Peyer's patch (tissue), 4 donors: Measurements from ENCODE around the gene MICAL3. TPM values are rescaled to one million over a fixed set of nuclear protein-coding genes. Genes with fewer than 3 reads are reported as not detected.

Experiments used
- DNase-seq, 3 donors: peaks; one replicate each; pipeline ENCODE4 v3.0.0-alpha.2; 2017 to 2019
- H3K27ac ChIP-seq, 4 donors: fragments of 200-600 bp; sonication (generic); one replicate each; pipeline ENCODE4 v1.5.1; 2016 to 2019
- H3K27me3 ChIP-seq, 2 donors: fragments of 200-600 bp; sonication (generic); one replicate each; pipeline ENCODE4 v1.5.1; 2019
- H3K36me3 ChIP-seq, 3 donors: fragments of 200-600 bp; sonication (generic); one replicate each; pipeline ENCODE4 v1.5.1; 2016 to 2019
- H3K4me1 ChIP-seq, 4 donors: fragments of 200-600 bp; sonication (generic); one replicate each; pipeline ENCODE4 v1.5.1; 2016 to 2019
- H3K4me3 ChIP-seq, 4 donors: fragments of 200-600 bp; sonication (generic); 1 replicate in 3 of 4; 2 replicates in 1 of 4; pipeline ENCODE4 v1.5.1; 2016 to 2019; ENCODE audit warnings: mild to moderate bottlenecking in 1 of 4
- H3K9me3 ChIP-seq, 4 donors: fragments of 200-600 bp; sonication (generic); one replicate each; pipeline ENCODE4 v1.5.1; 2016 to 2019; ENCODE audit warnings: mild to moderate bottlenecking in 1 of 4
- CTCF ChIP-seq, 6 experiments: fragments of 450-650 bp in 4 of 6; fragments of 200-600 bp in 2 of 6; sonication (generic) in 1 of 6; IDR thresholded peaks; one replicate each; pipeline ENCODE4 v1.5.1; 2017 to 2019; ENCODE audit warnings: antibody characterized with exemption in 6 of 6, mild to moderate bottlenecking in 3 of 6, moderate library complexity in 1 of 6
- POLR2A ChIP-seq, 2 donors: fragments of 450-650 bp; IDR thresholded peaks; one replicate each; pipeline ENCODE4 v1.5.1; 2017; ENCODE audit warnings: antibody characterized with exemption in 2 of 2, mild to moderate bottlenecking in 2 of 2, moderate library complexity in 2 of 2
- total RNA-seq, 4 donors: library from RNA; depleted of rRNA; stranded (reverse); fragments of >200 nt; gene quantifications; one replicate each; pipeline ENCODE4 v1.1.0, GENCODE V29; 2016

The MICAL3 gene
- total RNA-seq, 4 donors from 2014 or later: 68.5 to 99.1 (median 88.7) TPM

GRCh38 chr22:17803609-17804270 lies 220.6 kb downstream of the MICAL3 start:
- TF ChIP-seq CTCF (IDR thresholded peaks at IDR 0.05): no peak
- TF ChIP-seq POLR2A (IDR thresholded peaks at IDR 0.05): no peak
- Histone ChIP-seq H3K9me3 (no peaks in the 10 kb centered on the region), H3K27me3 (no peaks in the 10 kb centered on the region), H3K27ac (no peak overlapping the region), H3K4me1 (peaks cover 0 to 7% (median 0%) of the 10 kb centered on the region in 4 donors), H3K36me3 (peaks cover 0 to 44% (median 0%) of the 10 kb centered on the region in 3 donors), H3K4me3 (no peak overlapping the region)
- no peak for DNase-seq

GRCh38 chr22:17802822-17803221 lies 221.5 kb downstream of the MICAL3 start:
- Histone ChIP-seq H3K27me3 (no peaks in the 10 kb centered on the region), H3K4me3 (no peak overlapping the region), H3K36me3 (peaks cover 0 to 35% (median 0%) of the 10 kb centered on the region in 3 donors), H3K4me1 (peaks cover 0 to 7% (median under 1%) of the 10 kb centered on the region in 4 donors), H3K27ac (no peak overlapping the region), H3K9me3 (no peaks in the 10 kb centered on the region)
- TF ChIP-seq CTCF (IDR thresholded peaks at IDR 0.05) (no peak), POLR2A (IDR thresholded peaks at IDR 0.05) (no peak)
- no peak for DNase-seq

GRCh38 chr22:17802411-17802810 lies 221.9 kb downstream of the MICAL3 start:
- H3K9me3 ChIP-seq: no peaks in the 10 kb centered on the region
- no peak overlapping the region for H3K27ac ChIP-seq
- peaks cover 0 to 7% (median 2%) of the 10 kb centered on the region in 4 donors for H3K4me1 ChIP-seq
- H3K4me3 ChIP-seq: no peak overlapping the region
- DNase-seq: no peak
- no peak for TF ChIP-seq POLR2A (IDR thresholded peaks at IDR 0.05)
- no peak for TF ChIP-seq CTCF (IDR thresholded peaks at IDR 0.05)
- H3K36me3 ChIP-seq: peaks cover 0 to 31% (median 0%) of the 10 kb centered on the region in 3 donors
- no peaks in the 10 kb centered on the region for H3K27me3 ChIP-seq

GRCh38 chr22:17797721-17798559 lies 226.4 kb downstream of the MICAL3 start:
- Histone ChIP-seq H3K27me3 (no peaks in the 10 kb centered on the region), H3K4me1 (peaks cover 0 to 15% (median 4%) of the 10 kb centered on the region in 4 donors), H3K4me3 (no peak overlapping the region), H3K36me3 (no peaks in the 10 kb centered on the region), H3K9me3 (no peaks in the 10 kb centered on the region), H3K27ac (peak overlapping the region in 1 of 4 donors; percentile 48)
- TF ChIP-seq POLR2A (IDR thresholded peaks at IDR 0.05): no peak
- TF ChIP-seq CTCF (IDR thresholded peaks at IDR 0.05): no peak
- peak in 1 of 3 donors; percentile 51 for DNase-seq

- H3K27ac ChIP-seq: peak overlapping the region in 1 of 4 donors; percentile 64
- H3K9me3 ChIP-seq: no peaks in the 10 kb centered on the region
- no peak overlapping the region for H3K4me3 ChIP-seq
- no peak for DNase-seq
- no peaks in the 10 kb centered on the region for H3K27me3 ChIP-seq
- TF ChIP-seq POLR2A (IDR thresholded peaks at IDR 0.05) (no peak), CTCF (IDR thresholded peaks at IDR 0.05) (no peak)
- no peaks in the 10 kb centered on the region for H3K36me3 ChIP-seq
- peaks cover 0 to 15% (median 4%) of the 10 kb centered on the region in 4 donors for H3K4me1 ChIP-seq
Observed at GRCh38 chr22:17796695-17797094, 227.7 kb downstream of the MICAL3 start.
